COLO829 (cell line): Measurements from ENCODE around the gene IRAK1BP1.
A peak's percentile ranks its signal among the peaks of the same experiment; 100 is the strongest.
"Not testable (repeated sequence)": the region's sequence is repeated elsewhere in the genome, so short reads cannot be mapped to it uniquely, and the experiment has no call there.

Experiments used
- DNase-seq: peaks from one replicate; pipeline ENCODE4 v3.0.0; 2012; ENCODE audit warnings: low spot score

Gene IRAK1BP1, protein sequence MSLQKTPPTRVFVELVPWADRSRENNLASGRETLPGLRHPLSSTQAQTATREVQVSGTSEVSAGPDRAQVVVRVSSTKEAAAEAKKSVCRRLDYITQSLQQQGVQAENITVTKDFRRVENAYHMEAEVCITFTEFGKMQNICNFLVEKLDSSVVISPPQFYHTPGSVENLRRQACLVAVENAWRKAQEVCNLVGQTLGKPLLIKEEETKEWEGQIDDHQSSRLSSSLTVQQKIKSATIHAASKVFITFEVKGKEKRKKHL

DNA sequence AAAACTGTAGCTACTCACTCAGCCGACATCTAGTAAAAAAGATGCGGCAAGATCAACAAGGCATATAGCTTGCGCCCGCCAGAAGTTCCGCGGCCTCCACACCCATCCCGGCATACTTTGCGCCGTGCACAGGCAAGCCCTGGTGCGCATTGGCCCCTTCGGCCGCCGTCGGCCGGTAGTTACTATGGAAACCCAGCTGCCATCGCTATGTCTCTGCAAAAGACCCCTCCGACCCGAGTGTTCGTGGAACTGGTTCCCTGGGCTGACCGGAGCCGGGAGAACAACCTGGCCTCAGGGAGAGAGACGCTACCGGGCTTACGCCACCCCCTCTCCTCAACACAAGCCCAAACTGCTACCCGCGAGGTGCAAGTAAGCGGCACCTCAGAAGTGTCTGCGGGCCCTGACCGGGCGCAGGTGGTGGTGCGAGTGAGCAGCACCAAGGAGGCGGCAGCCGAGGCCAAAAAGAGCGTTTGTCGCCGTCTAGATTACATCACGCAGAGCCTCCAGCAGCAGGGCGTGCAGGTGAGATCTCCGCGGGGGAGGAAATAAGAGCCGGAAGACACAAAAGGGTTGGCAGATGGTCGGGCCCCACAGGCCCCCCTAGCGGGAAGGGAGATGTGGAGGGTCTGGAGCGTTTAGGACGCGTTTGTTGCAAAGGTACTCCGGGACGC, at the start of gene IRAK1BP1:
TSS of gene IRAK1BP1 (plus strand) at position 182 of the 671 bp plus-strand sequence. CDS start at position 208, 26 bp downstream.
- DNase-seq = peak; percentile 55

DNA sequence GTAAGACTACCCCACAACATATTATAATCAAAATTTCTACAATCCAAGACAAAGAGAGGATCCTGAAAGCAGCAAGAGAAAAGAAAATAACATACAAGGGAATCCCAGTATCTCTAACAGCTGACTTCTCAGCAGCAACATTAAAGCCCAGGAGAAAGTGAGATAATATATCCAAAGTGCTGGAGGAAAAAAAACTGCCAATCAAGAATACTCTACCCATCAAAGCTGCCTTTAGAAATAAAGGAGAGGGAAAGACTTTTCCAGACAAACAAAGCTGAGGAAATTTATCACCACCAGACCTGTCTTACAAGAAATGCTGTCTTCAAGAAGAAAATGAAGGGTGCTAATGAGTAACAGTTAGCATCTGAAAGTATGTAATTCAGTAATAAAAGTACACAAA, 43.3 kb upstream of the IRAK1BP1 start:
- DNase-seq = no peak

GRCh38 chr6:78829407-78829806, 37.9 kb upstream of the IRAK1BP1 start:
- DNase-seq = no peak

GRCh38 chr6:78830805-78831204, 36.5 kb upstream of the IRAK1BP1 start:
- DNase-seq = no peak

DNA sequence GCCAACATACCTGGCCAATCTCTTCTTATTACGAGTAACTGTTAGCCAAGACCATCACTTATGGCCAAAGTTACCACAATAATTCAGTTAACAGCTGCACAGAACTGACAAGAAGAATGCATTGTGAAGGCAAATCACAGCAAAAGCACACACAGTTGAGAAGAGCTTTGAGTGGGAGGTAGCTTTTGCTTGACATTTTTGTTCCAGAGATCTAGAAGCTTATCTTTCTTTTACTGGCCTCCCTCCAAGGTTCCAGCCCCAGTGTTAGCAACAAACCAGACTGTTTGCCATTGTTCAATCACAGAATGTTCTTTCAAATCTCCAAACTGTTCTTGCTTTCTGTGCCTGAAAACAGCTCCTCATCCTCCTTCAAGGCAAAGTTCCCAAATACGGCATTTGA, 35.9 kb upstream of the IRAK1BP1 start:
- DNase-seq = peak; percentile 43

GRCh38 chr6:78832091-78832808, 35.1 kb upstream of the IRAK1BP1 start:
- DNase-seq = no peak

- DNase-seq = no peak
These were observed 31.5 kb upstream of the IRAK1BP1 start for GRCh38 chr6:78835817-78836216.

GRCh38 chr6:78836598-78836997, 30.8 kb upstream of the IRAK1BP1 start:
- DNase-seq = no peak

DNA sequence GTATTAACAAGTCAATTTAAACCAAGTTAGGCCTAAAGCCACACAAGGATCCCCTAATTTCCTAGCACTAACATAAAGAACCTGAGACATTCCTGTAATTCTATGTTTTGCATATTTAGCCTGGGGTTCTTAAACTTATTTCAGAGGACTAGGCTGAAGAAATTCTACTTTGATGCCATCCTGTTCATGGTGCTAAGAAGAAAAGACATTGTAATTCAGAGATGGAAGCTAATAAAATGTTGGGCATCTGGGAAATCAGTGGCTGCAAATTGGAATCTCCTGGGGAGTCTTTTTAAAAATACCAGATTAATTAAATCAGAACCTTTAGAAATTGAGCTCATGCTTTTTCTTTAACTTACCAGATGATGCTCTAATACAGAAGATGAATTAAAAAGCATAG, 26.2 kb upstream of the IRAK1BP1 start:
- DNase-seq = no peak

GRCh38 chr6:78842953-78843352, 24.4 kb upstream of the IRAK1BP1 start:
- DNase-seq = no peak

- no peak for DNase-seq
These were observed 22.5 kb upstream of the IRAK1BP1 start for GRCh38 chr6:78844899-78845298.

DNA sequence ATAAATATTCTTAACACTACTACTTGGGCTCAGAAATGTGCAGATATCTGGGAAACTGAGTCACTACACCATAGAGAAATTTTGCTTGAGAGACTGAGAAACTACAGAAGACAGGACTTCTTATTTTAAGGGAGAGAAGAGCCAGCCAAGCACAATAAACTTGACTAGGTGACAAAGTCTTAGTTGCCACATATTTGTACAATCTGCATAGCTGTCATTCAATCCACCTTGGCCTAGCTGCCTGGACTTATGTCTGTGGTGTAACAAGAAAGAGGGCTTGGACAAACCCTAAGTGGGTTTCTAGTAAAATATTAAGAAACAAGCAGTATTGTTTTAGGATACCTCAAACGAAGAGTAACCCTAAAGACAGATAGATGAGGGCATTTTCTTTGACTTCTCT, 21.8 kb upstream of the IRAK1BP1 start:
- no peak for DNase-seq

DNA sequence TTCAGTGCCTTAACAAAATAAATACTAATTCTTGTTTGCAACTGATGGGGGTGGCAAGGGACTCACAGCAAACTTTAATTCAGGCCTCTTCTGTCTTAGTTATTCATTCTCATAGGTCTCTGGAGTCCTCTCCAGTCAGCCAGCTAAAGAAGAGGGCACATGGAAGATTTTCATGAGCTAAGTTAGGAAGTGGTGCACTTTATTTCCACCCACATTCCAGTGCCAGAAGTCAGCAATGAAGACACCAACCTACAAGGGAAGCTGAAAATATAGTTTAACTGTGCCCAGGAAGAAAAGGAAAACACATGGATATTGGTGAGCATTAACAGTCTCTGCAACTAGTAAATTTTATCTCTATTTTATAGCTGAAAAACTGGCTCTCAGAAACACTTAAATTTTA, 16.7 kb upstream of the IRAK1BP1 start:
- DNase-seq = no peak

- DNase-seq = no peak
These were observed 16.2 kb upstream of the IRAK1BP1 start for GRCh38 chr6:78851156-78851555.

GRCh38 chr6:78854546-78854945, 12.8 kb upstream of the IRAK1BP1 start:
- DNase-seq = no peak

DNA sequence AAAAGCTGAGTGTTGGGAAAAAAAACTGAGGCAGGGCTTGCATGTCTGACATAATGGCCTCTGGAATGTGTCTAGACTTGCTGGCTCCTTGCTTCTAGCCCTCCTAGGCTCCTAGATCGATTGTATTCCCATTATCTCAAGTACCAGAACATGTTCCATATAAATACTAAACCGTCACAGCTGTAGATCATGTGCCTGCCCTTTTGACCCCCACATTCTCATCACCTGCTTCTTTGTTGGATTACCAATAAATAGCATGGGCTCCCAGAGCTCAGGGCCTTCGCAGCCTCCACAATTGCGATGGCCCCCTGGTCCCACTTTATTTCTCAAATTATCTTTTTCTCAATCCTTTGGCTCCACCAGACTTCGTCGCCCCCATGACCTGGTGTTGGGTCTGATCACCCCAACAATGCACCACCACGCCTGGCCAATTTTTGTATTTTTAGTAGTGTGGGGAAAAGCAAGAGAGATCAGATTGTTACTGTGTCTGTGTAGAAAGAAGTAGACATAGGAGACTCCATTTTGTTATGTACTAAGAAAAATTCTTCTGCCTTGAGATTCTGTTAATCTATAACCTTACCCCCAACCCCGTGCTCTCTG, 8.9 kb upstream of the IRAK1BP1 start:
- not testable (repeated sequence) for DNase-seq

DNA sequence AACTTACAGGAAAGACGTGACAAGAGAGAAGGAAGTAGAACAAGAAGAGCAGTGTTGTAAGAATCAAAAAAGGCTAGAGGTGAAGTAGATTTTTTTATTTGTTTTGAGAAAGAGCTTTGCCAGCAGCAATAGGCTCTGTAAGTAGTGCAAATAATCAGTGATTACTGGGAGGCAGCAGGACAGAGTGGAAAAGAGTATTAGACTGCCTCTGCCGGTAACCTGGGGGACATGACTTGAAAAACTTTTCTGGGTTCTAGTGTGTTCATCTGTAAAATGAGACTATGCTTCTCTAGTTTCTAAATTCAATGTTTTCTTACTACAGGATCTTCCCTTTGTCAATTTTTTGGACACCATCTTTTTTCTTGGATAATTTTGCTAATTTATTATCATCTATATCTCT, 5.8 kb upstream of the IRAK1BP1 start:
- peak; percentile 5 for DNase-seq

- no peak for DNase-seq
These were observed 3.8 kb upstream of the IRAK1BP1 start for GRCh38 chr6:78863576-78863975.

DNA sequence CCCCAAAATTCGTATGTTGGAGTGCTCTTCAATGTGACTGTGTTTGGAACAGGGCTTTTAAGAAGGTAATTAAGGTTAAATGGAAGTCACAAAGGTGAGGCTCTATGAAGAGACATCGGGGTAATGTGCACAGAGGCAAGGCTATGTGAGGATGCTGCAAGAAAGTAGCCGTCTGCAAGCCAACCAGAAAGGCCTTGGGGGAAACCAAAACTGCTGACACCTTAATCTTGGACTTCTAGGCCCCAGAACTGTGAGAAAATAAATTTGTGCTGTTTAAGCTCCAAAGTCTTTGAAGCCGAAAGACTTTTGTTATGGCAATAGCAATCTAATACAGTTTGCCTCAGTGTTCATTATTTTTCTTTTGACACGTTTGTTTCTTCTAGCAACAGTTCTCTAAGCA, 2.4 kb upstream of the IRAK1BP1 start:
- no peak for DNase-seq

DNA sequence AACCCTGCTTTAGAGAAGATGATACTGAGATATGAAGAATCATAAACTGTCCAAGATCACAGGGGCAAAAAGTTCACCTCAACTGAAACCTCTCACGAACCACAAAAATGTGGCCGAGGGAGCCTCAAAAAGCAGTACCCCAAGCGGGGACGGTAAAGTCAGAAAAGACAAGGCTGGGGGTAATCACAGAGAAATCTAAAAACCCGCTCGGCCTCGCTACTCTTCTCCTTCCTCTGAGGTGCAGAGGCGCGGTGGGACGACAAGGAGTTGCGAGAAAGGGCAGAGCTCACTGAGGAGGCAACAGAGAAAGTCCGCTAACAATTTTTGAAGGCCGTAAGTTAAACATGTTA, 356 bp upstream of the IRAK1BP1 start:
- DNase-seq = no peak

- DNase-seq = no peak
These were observed 765 bp downstream of the IRAK1BP1 start for GRCh38 chr6:78868116-78868515.

DNA sequence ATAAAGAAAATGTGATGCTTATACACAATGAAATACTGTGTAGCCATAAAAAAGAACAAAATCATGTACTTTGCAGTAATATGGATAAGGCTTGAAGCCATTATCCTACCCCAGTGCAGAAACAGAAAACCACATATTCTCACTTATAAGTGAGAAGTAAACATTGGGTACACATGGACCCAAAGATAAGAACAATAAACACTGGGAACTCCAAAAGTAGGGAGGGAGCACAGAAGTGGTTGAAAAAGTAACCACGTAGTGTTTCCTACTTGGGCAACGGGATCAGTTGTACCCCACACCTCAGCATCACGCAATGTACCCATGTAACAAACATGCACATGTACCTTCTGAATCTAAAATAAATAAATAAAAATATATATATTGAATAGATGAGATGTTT, 8.2 kb downstream of the IRAK1BP1 start:
- DNase-seq = no peak

- no peak for DNase-seq
These were observed 16.3 kb downstream of the IRAK1BP1 start for GRCh38 chr6:78883651-78884050.
